ENCODE data around the gene TPCN1.
A peak's percentile ranks its signal among the peaks of the same experiment; 100 is the strongest.

TPCN1 gene

GRCh38 chr12:113333418-113333750 is 112.1 kb downstream of the TPCN1 start:
- Histone ChIP-seq H3K27ac (ENCODE audit: low read depth, low read length) (no peak overlapping the region), H3K9me3 (ENCODE audit: insufficient read depth, low read depth, low read length) (no peaks in the 10 kb centered on the region), H3K4me3 (ENCODE audit: low read length) (no peak overlapping the region), H3K4me1 (ENCODE audit: insufficient read depth, low read length) (no peaks in the 10 kb centered on the region), H3K36me3 (ENCODE audit: insufficient read depth, low read length) (peaks cover 9% of the 10 kb centered on the region; the same call in 1 of the 2 replicates), H3K27me3 (ENCODE audit: insufficient read depth, low read length) (peaks cover 11% of the 10 kb centered on the region), H3K9ac (ENCODE audit: low read depth, low read length) (no peak overlapping the region)
- WGBS, result 80% methylated on average over 4 of the region's 5 CpGs

DNA sequence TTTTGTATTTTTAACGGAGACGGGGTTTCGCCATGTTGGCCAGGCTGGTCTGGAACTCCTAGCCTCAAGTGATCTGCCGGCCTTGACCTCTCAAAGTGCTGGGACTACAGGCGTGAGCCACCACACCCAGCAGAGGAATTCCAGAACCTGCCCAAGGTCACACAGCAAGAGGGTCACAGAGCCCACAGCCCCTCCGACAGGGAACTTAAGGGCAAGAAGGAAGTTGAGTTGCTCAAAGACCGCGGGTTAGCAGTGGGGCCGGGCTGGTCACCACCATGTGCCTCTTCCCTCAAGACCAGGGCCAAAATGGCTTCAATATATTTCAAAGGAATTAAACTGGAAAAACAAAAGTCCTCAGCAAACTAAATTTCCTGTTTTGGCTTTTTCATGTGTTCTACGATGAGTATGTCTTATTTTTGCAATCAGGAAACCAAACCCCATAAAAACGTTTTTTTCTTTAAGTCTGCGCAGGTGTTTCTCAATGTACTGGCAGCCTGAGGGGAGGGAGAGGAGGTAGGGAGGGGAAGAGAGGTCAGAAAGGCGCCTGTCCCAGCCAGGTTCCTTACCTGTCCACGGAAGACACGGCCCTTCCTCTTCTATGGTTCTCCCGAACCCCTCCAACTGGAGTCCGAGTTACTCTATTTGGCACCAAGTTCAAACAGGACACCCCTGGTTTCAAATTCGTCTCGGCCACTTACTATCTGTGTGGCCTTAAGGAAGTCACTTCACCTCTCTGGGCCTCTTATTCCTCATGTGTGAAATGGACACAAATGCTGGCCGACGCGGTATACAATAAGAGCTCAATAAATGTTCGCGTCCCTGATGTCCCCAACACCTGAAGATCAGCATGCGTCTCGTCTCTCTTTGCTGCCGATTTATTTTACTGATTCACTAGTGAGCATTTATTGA is 112.9 kb downstream of the TPCN1 start:
- Histone ChIP-seq H3K27ac (ENCODE audit: low read depth, low read length) (no peak overlapping the region), H3K9me3 (ENCODE audit: insufficient read depth, low read depth, low read length) (no peaks in the 10 kb centered on the region), H3K4me3 (ENCODE audit: low read length) (peak overlapping the region; percentile 74), H3K27me3 (ENCODE audit: insufficient read depth, low read length) (peaks cover 11% of the 10 kb centered on the region), H3K9ac (ENCODE audit: low read depth, low read length) (peak overlapping the region; percentile 79), H3K4me1 (ENCODE audit: insufficient read depth, low read length) (no peaks in the 10 kb centered on the region), H3K36me3 (ENCODE audit: insufficient read depth, low read length) (peaks cover 9% of the 10 kb centered on the region; the same call in 1 of the 2 replicates)
- WGBS, result 44% methylated on average over 27 of the region's 27 CpGs

GRCh38 chr12:113334786-113335539 is 113.7 kb downstream of the TPCN1 start, which contains the start of gene SLC8B1:
Gene SLC8B1, minus strand, starts transcription at chr12:113335109. Its CDS starts 2,231 bp downstream, at chr12:113332878.
- Histone ChIP-seq H3K4me3 (ENCODE audit: low read length) (peak within 1 kb of the TSS; percentile 74), H3K4me1 (ENCODE audit: insufficient read depth, low read length) (no peaks in the 10 kb centered on the region), H3K27me3 (ENCODE audit: insufficient read depth, low read length) (peaks cover 11% of the 10 kb centered on the region), H3K9me3 (ENCODE audit: insufficient read depth, low read depth, low read length) (no peaks in the 10 kb centered on the region), H3K27ac (ENCODE audit: low read depth, low read length) (no peak within 1 kb of the TSS), H3K9ac (ENCODE audit: low read depth, low read length) (peak within 1 kb of the TSS; percentile 79), H3K36me3 (ENCODE audit: insufficient read depth, low read length) (peaks cover 9% of the 10 kb centered on the region; the same call in 1 of the 2 replicates)
- 2% methylated on average over 62 of the region's 62 CpGs for WGBS

GRCh38 chr12:113339540-113339939 is 118.3 kb downstream of the TPCN1 start:
- no peaks in the 10 kb centered on the region for H3K36me3 ChIP-seq (ENCODE audit: insufficient read depth, low read length)
- no peak overlapping the region for H3K4me3 ChIP-seq (ENCODE audit: low read length)
- H3K27me3 ChIP-seq (ENCODE audit: insufficient read depth, low read length), result peaks cover 3% of the 10 kb centered on the region
- no peaks in the 10 kb centered on the region for H3K9me3 ChIP-seq (ENCODE audit: insufficient read depth, low read depth, low read length)
- H3K9ac ChIP-seq (ENCODE audit: low read depth, low read length), result no peak overlapping the region
- 93% methylated on average over 5 of the region's 5 CpGs for WGBS
- no peaks in the 10 kb centered on the region for H3K4me1 ChIP-seq (ENCODE audit: insufficient read depth, low read length)
- H3K27ac ChIP-seq (ENCODE audit: low read depth, low read length), result no peak overlapping the region

GRCh38 chr12:113340061-113340460 is 118.8 kb downstream of the TPCN1 start:
- no peaks in the 10 kb centered on the region for H3K9me3 ChIP-seq (ENCODE audit: insufficient read depth, low read depth, low read length)
- no peaks in the 10 kb centered on the region for H3K36me3 ChIP-seq (ENCODE audit: insufficient read depth, low read length)
- H3K27me3 ChIP-seq (ENCODE audit: insufficient read depth, low read length), result no peaks in the 10 kb centered on the region; the same call in 1 of the 2 replicates
- H3K4me3 ChIP-seq (ENCODE audit: low read length), result no peak overlapping the region
- no peak overlapping the region for H3K9ac ChIP-seq (ENCODE audit: low read depth, low read length)
- H3K4me1 ChIP-seq (ENCODE audit: insufficient read depth, low read length), result 0 out of 2 replicates have a peak, but pooled peaks cover under 1% of the 10 kb centered on the region
- H3K27ac ChIP-seq (ENCODE audit: low read depth, low read length), result no peak overlapping the region
- 86% methylated on average over 3 of the region's 3 CpGs for WGBS

DNA sequence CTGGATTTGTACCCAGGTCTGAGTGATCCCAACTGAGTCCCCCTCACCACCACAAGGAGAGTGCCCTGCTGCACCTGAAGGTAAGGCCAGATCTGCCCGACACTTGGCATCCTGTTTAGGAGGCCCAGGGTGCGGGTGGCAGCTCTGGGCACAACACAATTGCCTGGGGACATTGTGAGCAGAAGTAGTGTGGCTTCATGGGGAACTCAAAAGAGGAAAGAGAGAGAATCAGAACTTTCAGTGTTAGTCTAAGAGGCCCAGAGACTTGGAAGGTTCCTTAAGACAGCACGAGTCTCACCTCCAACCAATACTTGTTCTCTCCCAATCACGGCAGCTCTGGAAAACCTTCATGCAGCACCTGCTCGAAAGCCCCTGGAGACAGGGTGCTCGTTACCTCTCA is 120.3 kb downstream of the TPCN1 start:
- Histone ChIP-seq H3K36me3 (ENCODE audit: insufficient read depth, low read length) (no peaks in the 10 kb centered on the region), H3K4me3 (ENCODE audit: low read length) (no peak overlapping the region), H3K4me1 (ENCODE audit: insufficient read depth, low read length) (0 out of 2 replicates have a peak, but pooled peaks cover 4% of the 10 kb centered on the region), H3K27me3 (ENCODE audit: insufficient read depth, low read length) (no peaks in the 10 kb centered on the region), H3K9me3 (ENCODE audit: insufficient read depth, low read depth, low read length) (no peaks in the 10 kb centered on the region), H3K27ac (ENCODE audit: low read depth, low read length) (no peak overlapping the region), H3K9ac (ENCODE audit: low read depth, low read length) (no peak overlapping the region)
- WGBS, result 89% methylated on average over 6 of the region's 6 CpGs

GRCh38 chr12:113345318-113345717 is 124.1 kb downstream of the TPCN1 start:
- no peak overlapping the region for H3K27ac ChIP-seq (ENCODE audit: low read depth, low read length)
- no peak overlapping the region for H3K9ac ChIP-seq (ENCODE audit: low read depth, low read length)
- 0 out of 2 replicates have a peak, but pooled peaks cover 7% of the 10 kb centered on the region for H3K4me1 ChIP-seq (ENCODE audit: insufficient read depth, low read length)
- 94% methylated on average over 6 of the region's 6 CpGs for WGBS
- no peaks in the 10 kb centered on the region for H3K36me3 ChIP-seq (ENCODE audit: insufficient read depth, low read length)
- no peaks in the 10 kb centered on the region for H3K27me3 ChIP-seq (ENCODE audit: insufficient read depth, low read length)
- H3K4me3 ChIP-seq (ENCODE audit: low read length), result no peak overlapping the region
- no peaks in the 10 kb centered on the region for H3K9me3 ChIP-seq (ENCODE audit: insufficient read depth, low read depth, low read length)

GRCh38 chr12:113346353-113346752 is 125.1 kb downstream of the TPCN1 start:
- WGBS, result 96% methylated on average over 5 of the region's 5 CpGs
- no peaks in the 10 kb centered on the region for H3K36me3 ChIP-seq (ENCODE audit: insufficient read depth, low read length)
- H3K27me3 ChIP-seq (ENCODE audit: insufficient read depth, low read length), result no peaks in the 10 kb centered on the region
- no peak overlapping the region for H3K27ac ChIP-seq (ENCODE audit: low read depth, low read length)
- no peaks in the 10 kb centered on the region for H3K9me3 ChIP-seq (ENCODE audit: insufficient read depth, low read depth, low read length)
- no peak overlapping the region for H3K4me3 ChIP-seq (ENCODE audit: low read length)
- no peak overlapping the region for H3K9ac ChIP-seq (ENCODE audit: low read depth, low read length)
- H3K4me1 ChIP-seq (ENCODE audit: insufficient read depth, low read length), result 0 out of 2 replicates have a peak, but pooled peaks cover 7% of the 10 kb centered on the region

DNA sequence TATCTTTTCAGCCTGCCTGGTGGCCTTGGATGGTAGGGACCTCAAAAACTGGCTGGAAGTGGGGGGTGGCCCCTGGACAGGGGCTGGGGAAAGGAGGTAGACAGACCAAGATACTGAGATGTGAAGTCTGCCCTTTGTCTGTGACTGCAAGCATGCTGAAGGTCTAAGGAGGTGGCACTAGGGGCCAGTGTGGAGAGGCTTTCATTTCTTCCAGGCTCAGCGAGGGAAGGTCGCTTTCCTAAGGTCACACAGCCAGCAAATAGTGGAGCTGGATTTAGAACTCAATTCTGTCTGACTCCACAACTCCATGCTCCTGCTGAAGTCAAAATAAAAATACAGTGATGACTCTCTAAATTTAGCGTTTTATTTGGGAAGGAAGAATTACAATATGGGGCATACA is 125.8 kb downstream of the TPCN1 start:
- Histone ChIP-seq H3K27me3 (ENCODE audit: insufficient read depth, low read length) (no peaks in the 10 kb centered on the region), H3K9ac (ENCODE audit: low read depth, low read length) (no peak overlapping the region)
- 90% methylated on average over 3 of the region's 3 CpGs for WGBS

GRCh38 chr12:113347892-113348291 is 126.6 kb downstream of the TPCN1 start:
- Histone ChIP-seq H3K27ac (ENCODE audit: low read depth, low read length) (no peak overlapping the region), H3K9me3 (ENCODE audit: insufficient read depth, low read depth, low read length) (no peaks in the 10 kb centered on the region), H3K27me3 (ENCODE audit: insufficient read depth, low read length) (no peaks in the 10 kb centered on the region), H3K4me3 (ENCODE audit: low read length) (no peak overlapping the region), H3K4me1 (ENCODE audit: insufficient read depth, low read length) (0 out of 2 replicates have a peak, but pooled peaks cover 7% of the 10 kb centered on the region), H3K36me3 (ENCODE audit: insufficient read depth, low read length) (no peaks in the 10 kb centered on the region), H3K9ac (ENCODE audit: low read depth, low read length) (no peak overlapping the region)
- WGBS, result 100% methylated on average over 1 of the region's 2 CpGs

More for the DNA sequence above, 125.8 kb downstream of the TPCN1 start:
- Histone ChIP-seq H3K27ac (ENCODE audit: low read depth, low read length) (no peak overlapping the region), H3K4me1 (ENCODE audit: insufficient read depth, low read length) (0 out of 2 replicates have a peak, but pooled peaks cover 7% of the 10 kb centered on the region), H3K4me3 (ENCODE audit: low read length) (no peak overlapping the region), H3K9me3 (ENCODE audit: insufficient read depth, low read depth, low read length) (no peaks in the 10 kb centered on the region), H3K36me3 (ENCODE audit: insufficient read depth, low read length) (no peaks in the 10 kb centered on the region)

All from HUES64 (cell line).